HG03432 (cell line): ENCODE results near the gene FARS2.
A peak's percentile ranks its signal among the peaks of the same experiment; 100 is the strongest.

Experiments
- ATAC-seq: cut with Tn5 transposase; IDR thresholded peaks from one replicate; pipeline ENCODE4 v1.9.1; 2021; ENCODE audit warnings: mild to moderate bottlenecking, moderate library complexity; ENCODE audit not compliant: unreplicated experiment

FARS2 gene

DNA sequence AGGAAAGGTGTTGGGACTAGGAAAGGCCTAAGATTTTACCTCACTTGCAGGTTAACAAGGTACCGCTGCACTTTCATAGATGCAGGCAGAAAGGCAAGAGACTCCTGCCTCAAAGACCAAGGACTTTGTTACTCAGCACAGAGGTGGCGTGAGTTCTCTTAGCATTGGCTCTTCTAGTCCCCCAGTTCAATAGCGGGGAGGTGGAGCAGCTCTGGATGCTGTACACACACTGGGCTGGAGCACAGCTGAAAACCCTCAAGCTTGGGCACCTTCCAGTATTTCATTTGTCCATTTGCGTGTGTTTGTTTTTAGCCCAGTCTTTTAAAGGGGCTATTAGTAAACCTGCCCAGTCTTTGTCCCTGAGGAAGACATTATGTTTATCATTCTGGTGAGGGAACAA lies 345.2 kb downstream of the FARS2 start:
- no peak for ATAC-seq

DNA sequence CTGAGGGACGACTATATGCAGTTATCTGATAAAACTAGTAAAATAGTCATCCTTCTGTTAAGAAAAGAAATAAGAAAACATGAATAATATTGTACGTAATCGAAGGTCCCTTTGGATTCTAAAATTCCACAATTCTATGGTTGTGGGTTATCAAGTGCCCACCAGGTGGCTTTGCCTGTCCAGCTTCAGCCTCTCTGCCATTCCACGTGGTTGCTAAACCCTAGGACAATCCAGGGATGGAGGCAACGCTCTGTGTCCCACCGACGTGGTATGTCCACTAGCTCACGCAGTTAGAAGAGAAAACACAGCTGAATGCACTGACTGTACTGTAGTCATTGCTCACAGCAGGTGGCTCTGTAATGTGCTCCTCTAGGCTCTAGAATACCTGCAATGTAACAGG lies 349.3 kb downstream of the FARS2 start:
- ATAC-seq: no peak

- ATAC-seq: no peak
These were observed 355.9 kb downstream of the FARS2 start for GRCh38 chr6:5617179-5617578.

DNA sequence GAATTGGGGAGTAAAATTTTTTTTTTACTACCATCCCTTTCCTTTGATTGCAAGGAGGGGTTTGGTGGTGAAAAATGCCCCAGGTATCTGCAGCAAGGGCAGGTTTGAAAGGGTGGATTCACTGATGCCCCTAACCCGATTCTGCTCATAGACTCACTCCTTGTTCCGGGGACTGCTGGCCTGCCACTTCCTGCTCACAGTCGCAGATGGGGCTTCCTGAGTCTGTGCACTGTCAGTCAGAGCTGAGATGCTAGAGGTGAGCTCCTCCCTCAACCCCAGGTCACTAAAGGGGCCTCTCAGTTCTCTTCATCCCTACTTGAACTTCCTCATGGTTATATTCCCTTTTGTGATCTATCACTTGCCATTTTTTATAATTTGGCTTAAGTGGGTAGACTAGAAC lies 357.9 kb downstream of the FARS2 start:
- ATAC-seq: peak; percentile 75

GRCh38 chr6:5622276-5623005 lies 361.1 kb downstream of the FARS2 start:
- ATAC-seq: no peak

DNA sequence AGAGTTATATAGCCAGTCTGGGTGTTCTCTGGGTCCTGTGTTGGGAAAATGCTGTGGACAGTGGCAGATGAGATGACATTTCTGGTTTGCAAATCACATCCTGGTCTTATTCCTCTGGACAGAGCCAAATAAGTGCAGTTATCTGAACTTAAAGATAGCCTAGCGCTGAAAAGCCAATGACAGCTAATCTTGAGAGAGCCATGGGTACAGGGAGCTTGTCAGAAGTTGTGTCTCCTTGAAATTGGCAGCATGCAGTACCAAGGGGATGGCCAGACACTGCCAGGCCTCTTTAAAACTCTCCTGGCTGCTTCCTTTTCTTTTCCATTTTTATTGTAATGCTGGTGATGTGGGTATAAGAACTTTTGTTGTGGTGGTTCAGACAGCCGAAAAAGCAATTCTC lies 362.5 kb downstream of the FARS2 start:
- ATAC-seq: no peak

- ATAC-seq: no peak
These were observed 362.9 kb downstream of the FARS2 start for GRCh38 chr6:5624256-5624655.

GRCh38 chr6:5626727-5627426 lies 365.6 kb downstream of the FARS2 start:
- peak; percentile 80 for ATAC-seq

DNA sequence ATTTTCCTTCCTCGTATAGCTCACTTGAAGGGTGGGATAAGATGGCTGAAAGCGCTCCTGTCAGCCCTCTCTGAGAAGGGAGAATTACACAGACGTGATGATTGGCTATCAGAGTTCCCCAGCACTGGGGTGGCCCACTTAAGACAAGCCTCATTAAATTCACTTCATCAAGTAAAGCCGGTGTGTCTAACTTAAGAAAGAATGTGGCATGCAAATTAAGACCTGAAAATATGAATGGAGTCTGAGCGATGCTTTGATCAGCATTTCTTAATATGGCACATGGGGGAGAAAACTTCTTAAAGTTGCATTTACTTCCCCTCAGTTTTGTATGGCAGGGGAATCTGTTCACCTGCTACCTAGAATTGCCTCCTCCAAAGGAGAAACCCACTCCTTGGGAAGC lies 369.3 kb downstream of the FARS2 start:
- ATAC-seq: no peak

- ATAC-seq: no peak
These were observed 371.1 kb downstream of the FARS2 start for GRCh38 chr6:5632348-5632935.

- no peak for ATAC-seq
These were observed 373.2 kb downstream of the FARS2 start for GRCh38 chr6:5634525-5634924.

DNA sequence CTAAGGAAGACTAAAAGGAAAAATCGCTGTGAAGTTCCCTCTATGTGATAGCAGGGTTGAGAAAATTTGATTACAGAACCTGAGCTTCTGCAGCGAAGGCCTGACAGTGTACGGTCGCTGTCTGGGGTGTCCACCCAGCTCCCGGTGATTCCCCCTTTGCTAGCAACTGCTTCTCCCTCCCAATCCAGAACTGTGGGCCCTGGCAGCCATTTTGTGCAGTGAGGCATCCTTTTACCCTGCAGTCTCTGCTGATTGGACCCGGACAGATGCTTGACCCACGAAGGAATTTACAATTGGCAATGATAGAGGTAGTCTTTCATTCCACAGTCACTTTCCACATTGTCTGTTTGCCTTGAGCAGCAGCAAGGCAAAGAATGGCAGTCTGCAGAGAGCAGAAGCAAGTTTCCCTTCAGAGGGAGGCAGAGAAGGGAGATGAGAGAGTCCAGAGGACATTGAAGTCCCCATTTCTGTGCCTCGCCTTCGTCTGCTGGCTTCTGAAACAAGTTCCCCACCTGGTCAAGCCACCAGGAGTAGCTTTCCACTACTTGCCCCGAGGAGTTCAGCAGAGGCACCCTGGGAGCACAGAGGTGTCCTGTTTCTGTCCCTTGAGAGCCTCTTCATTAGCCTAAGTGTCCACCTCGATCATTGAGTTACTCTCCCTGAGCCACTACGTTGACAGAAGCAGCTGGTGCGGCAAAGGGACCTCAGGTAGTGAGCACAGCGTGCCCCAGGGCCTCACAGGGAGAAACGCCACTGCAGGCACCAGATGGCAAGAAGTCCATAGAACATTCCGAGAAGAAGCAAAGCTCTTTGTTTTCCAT lies 375.1 kb downstream of the FARS2 start:
- no peak for ATAC-seq

DNA sequence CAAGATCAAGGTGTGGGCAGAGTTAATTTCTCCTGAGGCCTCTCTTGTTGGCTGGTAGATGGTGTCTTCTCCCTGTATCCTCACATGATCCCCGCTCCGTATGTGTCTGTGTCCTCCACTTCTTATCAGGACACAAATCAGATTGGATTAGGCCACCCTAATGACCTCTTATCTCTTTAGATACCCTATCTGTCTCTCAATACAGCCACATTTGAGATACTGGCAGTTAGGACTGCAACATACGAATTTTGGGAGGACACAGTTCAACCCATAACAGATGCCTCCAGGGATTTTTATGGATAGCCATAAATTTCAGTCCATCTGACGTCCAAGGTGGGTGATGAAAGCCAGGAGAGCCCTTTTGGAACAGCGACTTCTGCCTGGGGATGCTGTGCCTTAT lies 376.4 kb downstream of the FARS2 start:
- no peak for ATAC-seq

DNA sequence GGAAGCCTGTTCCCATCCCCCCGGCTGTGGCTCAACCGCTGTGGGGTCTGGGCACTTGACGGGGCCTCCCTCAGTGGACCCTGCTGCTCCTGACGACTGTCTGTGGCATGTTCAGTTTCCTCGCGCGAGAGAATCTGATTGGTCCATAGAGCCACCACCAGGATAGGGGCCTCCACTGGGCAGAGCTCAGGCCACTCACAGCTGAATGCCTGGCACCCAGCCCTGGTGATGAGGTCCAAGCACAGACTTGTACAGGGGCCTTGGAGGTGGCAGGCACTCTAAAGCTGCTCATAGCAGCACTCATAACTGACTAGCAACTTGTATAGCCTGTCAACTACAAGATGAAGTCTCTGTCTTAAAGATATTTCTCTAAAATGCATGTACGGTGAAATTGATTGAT lies 377.4 kb downstream of the FARS2 start:
- ATAC-seq: no peak

GRCh38 chr6:5639193-5639592 lies 377.9 kb downstream of the FARS2 start:
- no peak for ATAC-seq

GRCh38 chr6:5640614-5641013 lies 379.3 kb downstream of the FARS2 start:
- ATAC-seq: no peak

DNA sequence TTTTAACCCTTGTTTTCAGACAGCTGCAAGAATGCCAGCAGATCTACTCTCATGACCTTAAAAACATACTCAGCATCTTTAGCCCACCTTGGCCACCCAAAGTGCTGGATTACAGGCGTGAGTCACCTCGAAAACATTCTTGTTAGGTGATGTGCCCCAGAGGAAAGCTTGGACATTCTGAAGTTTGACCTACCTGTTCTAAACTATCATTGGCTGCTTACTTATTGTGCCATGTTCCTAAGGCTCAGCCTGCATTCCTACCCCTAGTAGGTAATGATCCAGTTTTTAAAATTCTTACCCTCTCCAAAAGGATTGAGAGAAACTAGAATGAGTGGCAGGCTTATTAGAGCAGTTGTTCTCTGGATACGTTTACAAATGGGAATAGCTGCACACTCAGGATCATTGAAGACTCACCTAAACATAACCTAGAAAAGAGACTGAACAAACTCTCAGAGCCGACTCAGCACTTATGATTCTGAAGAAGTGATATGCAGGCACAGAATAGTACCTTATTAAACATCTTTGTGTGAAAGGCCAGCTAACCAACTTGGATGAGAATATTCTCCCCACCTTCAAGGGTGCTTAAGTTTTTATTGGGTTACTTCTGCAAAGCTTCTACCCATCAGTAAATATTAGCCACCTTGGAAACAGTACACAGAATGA lies 383.3 kb downstream of the FARS2 start:
- no peak for ATAC-seq

DNA sequence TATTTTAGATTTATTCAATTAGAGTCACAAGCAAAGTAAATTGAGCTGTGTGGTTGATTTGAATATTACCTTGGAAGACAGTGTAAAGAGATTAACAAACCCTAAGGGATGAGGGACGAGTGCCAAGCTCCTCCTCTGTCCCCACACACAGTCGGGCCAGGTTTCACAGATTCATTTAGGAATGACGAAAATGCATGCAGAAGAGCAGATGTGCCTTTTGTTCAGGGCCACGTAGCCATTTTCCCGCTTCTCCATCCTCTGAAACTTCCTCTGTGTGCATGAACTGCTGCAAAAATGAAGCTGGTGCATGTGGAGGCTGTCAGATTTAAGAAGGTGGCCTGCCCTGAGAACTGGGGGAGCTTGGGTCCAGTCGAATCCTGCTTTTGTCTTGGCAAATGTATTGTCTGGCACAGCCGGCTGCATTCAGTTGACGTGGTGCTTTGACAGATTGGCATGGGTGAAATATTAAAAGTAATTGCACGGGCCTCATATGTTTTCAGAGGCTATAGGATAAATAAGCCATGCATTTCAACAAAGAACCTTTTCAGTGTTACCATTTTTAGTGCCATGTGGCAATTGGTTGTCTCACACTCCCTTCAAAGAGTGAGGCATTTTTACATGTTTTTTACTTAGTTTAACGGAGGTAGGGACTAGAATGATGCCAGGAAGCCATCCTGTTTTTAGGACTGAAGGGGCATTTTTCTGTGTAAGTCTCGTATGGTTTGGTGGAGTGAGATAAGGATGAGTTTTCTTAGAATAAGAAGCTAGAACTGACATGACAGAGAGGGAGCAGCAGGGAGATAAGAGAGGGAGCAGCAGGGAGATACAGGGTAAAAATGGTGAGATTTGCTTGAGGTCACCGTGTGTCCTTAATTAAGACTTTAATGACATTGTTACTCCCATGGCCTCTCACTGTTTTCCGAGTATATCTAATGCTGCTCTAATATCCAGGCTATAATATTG lies 384.3 kb downstream of the FARS2 start:
- no peak for ATAC-seq

DNA sequence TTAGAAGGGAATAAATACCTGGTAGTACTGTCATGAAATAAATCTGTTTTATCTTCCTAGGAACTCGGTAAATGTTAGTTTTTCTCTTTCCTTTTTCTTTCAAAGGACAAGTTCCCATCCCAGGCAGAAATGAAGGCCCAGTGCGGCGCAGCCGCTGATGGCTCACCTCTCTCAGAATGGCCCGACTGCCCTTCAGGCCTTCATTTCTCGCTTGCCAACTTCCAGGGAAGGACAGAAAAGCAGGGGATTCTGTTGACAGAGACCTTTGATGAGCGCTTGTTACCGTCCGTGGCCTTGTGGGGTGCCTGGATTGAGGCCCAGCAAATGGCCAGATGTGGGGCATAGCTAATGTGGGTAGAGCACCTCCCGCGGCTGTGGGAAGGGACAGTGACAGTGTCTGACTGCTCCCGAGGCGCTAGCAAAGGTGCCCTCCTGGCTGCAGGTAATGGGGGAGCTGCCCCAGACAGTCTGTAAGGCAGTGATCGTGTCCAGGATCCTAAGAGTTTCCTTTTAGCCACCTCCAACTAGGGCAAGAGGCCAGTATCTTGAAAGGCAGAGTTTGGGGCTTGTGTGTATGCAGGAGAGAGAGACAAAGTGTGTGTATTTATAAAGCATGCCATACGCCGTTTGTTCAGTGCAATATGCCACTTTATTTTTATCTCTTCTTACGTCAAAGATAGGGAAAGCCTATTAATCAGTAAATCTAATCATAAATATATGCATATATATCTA lies 391.3 kb downstream of the FARS2 start:
- no peak for ATAC-seq
